OCI-LY3 (cell line): Measurements from ENCODE around the gene PYGB.

Experiments
- EZH2phosphoT487 ChIP-seq: fragments of 200-600 bp; shearing (Covaris generic); IDR thresholded peaks from 2 replicates; pipeline ENCODE4 v1.6.1; 2018; ENCODE audit warnings: antibody characterized with exemption, mixed run types, low read depth
- TF ChIP-seq, protein P1 (sequence below): fragments of 200-600, 300-600 bp; sonication (generic); IDR thresholded peaks from 2 replicates; pipeline ENCODE4 v1.5.1; 2014; ENCODE audit warnings: antibody characterized with exemption, low read length, low read depth

DNA sequence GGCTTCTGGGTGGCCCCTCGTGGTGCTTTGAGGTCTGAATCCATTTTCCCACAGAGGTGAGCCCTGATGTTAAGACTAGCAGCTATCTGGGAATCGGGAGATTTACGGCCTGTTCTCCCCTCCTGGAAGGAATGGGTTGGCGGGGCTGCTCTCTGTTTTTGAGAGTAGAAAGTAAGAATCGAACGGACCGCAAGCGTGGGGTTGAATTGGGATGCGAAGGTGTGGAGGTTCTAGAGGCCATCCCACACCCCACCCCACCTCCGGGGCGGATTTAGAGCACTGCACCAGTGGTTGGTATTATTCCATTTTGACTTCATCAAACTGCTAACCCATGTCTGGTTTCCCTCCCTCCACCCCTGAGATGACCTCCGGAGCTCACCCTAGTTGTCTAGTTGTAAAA is 11.5 kb downstream of the PYGB start:
- TF ChIP-seq, protein P1, sequence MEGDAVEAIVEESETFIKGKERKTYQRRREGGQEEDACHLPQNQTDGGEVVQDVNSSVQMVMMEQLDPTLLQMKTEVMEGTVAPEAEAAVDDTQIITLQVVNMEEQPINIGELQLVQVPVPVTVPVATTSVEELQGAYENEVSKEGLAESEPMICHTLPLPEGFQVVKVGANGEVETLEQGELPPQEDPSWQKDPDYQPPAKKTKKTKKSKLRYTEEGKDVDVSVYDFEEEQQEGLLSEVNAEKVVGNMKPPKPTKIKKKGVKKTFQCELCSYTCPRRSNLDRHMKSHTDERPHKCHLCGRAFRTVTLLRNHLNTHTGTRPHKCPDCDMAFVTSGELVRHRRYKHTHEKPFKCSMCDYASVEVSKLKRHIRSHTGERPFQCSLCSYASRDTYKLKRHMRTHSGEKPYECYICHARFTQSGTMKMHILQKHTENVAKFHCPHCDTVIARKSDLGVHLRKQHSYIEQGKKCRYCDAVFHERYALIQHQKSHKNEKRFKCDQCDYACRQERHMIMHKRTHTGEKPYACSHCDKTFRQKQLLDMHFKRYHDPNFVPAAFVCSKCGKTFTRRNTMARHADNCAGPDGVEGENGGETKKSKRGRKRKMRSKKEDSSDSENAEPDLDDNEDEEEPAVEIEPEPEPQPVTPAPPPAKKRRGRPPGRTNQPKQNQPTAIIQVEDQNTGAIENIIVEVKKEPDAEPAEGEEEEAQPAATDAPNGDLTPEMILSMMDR: no peak
- no peak for TF ChIP-seq EZH2phosphoT487
